ENCODE results near the gene ZNF511.
"Not testable (repeated sequence)": the region's sequence is repeated elsewhere in the genome, so short reads cannot be mapped to it uniquely, and the experiment has no call there.

The ZNF511 gene

GRCh38 chr10:133314911-133315310, 6.2 kb downstream of the ZNF511 start:
- DNase-seq (ENCODE audit: low read depth in 2 of 2): no peak

DNA sequence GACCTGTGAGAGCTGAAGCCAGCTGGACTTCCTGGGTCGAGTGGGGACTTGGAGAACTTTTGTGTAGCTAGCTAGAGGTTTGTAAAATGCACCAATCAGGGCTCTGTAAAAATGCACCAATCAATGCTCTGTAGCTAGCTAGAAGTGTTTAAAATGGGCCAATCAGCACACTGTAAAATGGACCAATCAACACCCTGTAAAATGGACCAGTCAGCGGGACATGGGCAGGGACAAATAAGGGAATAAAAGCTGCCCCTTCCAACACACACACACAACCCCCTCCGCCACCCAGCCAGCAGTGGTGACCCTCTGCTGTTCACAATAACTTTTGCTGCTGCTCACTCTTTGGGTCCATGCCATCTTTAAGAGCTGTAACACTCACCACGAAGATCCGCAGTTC, 7.1 kb downstream of the ZNF511 start:
- no peak for DNase-seq (ENCODE audit: low read depth in 2 of 2)

DNA sequence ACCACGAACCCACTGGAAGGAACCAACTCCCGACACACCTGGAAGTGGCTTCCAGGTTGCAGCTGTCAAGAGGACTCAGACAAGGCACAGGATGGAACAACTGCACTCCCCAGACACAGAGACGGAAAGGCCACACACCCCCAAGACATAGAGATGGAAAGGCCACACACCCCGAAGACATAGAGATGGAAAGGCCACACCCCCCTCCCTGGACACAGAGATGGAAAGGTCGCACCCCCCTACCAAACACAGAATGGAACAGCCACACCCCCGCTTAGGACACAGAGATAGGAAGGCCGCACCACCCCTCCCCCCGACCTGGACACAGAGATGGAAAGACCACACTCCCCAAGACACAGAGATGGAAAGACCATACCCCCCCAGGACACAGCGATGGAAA, 7.6 kb downstream of the ZNF511 start:
- no peak for DNase-seq (ENCODE audit: low read depth in 2 of 2)

DNA sequence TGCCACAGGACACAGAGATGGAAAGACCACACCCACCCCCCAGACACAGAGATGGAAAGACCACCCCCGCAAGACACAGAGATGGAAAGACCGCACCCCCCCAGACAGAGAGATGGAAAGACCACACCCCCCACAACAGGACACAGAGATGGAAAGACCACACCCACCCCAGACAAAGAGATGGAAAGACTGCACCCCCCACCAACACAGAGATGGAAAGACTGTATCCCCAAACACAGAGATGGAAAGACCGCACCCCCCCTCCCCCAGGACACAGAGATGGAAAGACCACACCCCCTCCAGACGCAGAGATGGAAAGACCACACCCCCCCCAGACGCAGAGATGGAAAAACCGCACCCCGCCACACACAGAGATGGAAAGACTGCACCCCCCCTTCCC, 8.0 kb downstream of the ZNF511 start:
- DNase-seq (ENCODE audit: low read depth in 2 of 2): no peak

GRCh38 chr10:133318494-133319127, 9.9 kb downstream of the ZNF511 start:
- DNase-seq (ENCODE audit: low read depth in 2 of 2): peak; percentile 36 to 60

GRCh38 chr10:133320852-133321422, 12.2 kb downstream of the ZNF511 start:
- not testable (repeated sequence) for DNase-seq (ENCODE audit: low read depth in 2 of 2)

GRCh38 chr10:133322064-133322709, 13.5 kb downstream of the ZNF511 start:
- not testable (repeated sequence) for DNase-seq (ENCODE audit: low read depth in 2 of 2)

- DNase-seq (ENCODE audit: low read depth in 2 of 2): peak; percentile 41 to 45
Measured at GRCh38 chr10:133324198-133324792, 15.6 kb downstream of the ZNF511 start.

GRCh38 chr10:133324857-133325260, 16.1 kb downstream of the ZNF511 start:
- DNase-seq (ENCODE audit: low read depth in 2 of 2): no peak

- DNase-seq (ENCODE audit: low read depth in 2 of 2): no peak
Measured at GRCh38 chr10:133325440-133326222, 16.9 kb downstream of the ZNF511 start.

DNA sequence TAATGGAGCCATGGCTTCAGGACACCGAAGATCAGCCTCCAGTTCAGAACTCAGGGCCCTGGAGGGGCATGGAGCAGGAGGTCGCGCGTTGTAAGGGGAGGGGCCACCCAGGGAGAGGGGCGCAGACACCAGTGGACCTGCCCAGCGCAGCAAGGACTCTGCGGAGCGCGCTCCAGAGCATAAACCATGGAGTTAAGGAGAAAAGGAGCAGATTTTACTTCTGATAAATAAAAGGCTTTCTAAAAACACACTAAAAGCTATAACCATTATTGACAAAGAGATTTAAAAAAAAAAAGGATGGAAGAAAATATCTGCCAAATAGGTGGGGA, 17.5 kb downstream of the ZNF511 start:
- no peak for DNase-seq (ENCODE audit: low read depth in 2 of 2)

- DNase-seq (ENCODE audit: low read depth in 2 of 2): no peak
Measured at GRCh38 chr10:133326745-133327650, 18.3 kb downstream of the ZNF511 start.

GRCh38 chr10:133327651-133328357, 19.1 kb downstream of the ZNF511 start:
- no peak for DNase-seq (ENCODE audit: low read depth in 2 of 2)

DNA sequence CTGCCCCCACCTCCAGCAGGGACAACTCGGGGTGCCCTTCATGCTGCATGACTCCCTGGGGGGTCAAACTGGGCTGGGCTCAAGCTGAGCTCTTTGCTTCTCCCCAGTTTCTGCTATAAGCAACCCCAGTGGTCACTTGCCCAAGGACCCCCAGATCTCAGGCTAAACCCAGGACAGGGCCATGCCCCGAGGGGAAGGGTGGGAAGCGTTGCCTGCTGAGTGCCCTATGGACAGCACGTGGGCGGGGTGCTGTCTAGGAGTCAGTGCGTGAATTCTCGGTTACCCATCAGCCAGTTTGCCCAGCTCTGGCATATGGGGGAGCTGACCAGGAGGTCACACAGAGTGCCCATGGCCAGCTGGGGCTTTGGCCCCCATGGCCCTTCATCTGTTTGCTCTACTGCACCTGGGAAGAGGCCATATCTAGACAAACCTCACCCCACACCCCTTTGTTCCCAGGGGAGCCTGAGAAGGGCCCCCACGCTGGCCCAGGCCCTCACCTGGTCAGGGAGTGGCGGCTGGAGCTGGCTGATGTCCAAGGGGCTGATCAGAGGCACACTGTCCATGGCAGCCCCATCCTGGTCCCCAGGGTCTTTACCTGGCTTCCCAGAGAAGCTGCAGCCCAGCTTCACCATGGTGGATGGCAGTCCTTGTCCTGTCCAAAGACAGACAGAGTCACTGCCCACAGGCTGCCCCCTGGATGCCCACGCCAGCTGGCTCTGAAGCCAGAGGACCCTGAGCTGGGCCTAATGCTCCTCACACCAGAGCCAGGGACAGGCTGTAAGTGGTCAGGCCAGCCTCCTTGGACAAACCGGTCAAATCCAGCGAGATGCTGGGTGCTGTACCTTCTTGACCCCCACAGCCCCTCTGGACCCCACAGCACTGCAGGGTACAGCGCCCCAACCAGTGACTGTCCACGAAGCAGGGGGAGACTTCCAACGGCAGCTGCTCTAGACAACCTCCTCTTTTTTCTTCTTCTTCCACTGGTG, 19.9 kb downstream of the ZNF511 start:
- no peak for DNase-seq (ENCODE audit: low read depth in 2 of 2)

DNA sequence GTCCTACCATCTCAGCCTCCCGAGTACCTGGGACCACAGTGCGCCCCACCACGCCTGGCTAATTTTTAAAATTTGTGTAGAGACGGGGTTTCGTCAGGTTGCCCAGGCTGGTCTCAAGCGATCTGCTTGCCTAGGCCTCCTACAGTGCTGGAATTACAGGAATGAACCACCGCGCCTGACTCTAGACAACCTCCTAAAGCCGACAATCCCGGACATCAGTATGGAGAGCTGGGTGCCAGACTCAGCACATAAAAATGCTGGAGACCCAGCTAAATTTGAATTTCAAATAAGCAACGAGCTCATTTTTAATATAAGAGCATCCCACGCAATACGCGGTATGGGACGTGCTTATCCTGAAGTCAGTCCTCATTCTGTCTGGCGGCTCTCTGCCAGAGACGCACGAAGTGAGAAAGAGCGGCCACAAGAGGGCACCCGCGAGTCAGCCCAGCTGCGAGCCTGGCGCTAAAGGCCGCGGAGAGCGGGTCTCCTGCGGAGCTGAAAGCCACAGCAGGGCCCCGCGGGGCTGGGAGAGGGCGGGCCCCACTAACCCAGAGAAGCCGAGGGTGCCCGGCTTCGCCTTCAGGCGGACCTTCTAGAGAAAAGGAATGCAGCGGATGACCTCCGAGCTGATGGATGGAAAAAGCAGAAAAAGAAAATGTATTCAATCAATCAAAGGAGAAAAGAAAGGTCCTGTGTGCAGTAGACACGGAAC, 20.9 kb downstream of the ZNF511 start:
- DNase-seq (ENCODE audit: low read depth in 2 of 2): peak; percentile 88 to 90

DNA sequence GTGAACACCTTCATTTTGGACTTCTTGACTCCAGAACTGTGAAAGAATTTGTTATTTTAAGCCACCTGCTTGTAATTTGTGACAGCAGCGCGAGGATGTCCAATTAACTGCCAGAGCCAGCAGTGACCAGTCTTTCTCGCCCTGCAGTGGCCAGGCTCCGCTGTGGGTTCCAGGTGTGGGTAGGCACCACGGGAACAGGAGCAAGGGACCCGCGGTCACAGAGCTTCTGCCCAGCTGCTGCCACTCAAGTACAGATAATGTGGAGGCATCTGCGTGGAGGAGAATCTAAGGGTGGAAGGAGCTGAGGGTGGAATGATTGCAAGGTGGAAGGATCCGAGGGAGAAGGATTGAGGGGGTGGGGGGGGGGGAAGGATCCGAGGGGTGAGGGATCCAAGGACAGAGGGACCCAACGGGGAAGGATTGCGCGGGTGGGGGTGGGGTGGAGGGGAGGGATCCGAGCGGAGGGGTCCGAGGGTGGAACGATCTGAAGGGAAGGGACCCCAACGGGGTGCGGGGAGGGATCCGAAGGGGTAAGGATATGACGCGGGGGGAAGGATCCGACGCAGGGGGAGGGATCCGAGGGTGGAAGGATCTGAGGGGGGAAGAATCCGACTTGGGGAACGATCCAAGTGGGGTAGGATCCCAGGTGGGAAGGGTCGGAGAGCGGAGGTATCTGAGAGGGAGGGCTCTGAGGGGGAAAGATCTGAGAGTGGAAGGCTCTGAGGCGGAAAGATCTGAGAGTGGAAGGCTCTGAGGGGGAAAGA, 24.4 kb downstream of the ZNF511 start:
- no peak for DNase-seq (ENCODE audit: low read depth in 2 of 2)

DNA sequence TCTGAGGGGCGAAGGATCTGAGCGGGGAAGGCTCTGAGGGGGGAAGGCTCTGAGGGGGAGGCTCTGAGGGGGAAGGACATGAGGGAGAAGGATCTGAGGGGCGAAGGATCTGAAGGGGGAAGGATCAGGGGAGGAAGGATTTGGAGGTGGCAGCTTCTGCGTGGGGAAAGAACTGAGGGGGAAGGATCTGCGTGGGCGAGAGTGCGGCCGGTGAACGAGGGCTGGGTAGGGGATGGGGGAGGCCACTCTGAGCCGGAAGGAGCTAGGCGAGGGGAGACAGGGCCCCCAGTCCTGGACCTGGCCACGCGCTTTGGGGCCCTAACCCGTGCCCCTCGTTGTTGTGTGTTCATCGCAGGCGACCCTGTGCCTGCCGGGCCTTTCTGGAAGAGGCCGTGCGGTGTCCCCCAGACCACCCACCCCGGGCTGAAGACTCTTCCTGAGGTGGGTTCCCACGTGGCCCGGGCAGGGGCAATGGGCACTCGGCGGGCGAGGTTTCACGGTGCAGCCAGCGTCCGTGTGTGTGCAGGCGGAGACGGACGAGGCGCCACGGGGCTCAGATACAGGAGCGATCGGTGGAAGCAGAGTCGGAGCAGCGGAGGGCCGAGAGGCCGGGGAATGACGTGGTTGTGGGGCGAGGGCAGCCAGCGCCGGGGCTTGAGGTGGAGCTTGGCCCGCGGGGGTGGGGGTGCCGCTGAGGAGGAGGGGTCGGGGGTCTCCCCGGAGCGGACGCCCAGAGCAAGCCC, 26.0 kb downstream of the ZNF511 start:
- DNase-seq (ENCODE audit: low read depth in 2 of 2): no peak

Data from stimulated activated CD4-positive, alpha-beta T cell treated with anti-CD3 and anti-CD28 coated beads, Interleukin-1b, Interleukin-23, amount 100 ng/mL, for 4 hours (primary cell).